Uterus (tissue), 2 donors: ENCODE data around the gene CTIF.

Experiments
- CTCF ChIP-seq, 4 experiments: fragments of 200-600 bp in 2 of 4; fragments of 450-650 bp in 2 of 4; sonication (generic) in 2 of 4; IDR thresholded peaks; one replicate each; pipeline ENCODE4 v1.5.1; 2016 to 2019; ENCODE audit warnings: antibody characterized with exemption in 4 of 4, mild to moderate bottlenecking in 2 of 4, moderate library complexity in 1 of 4
- POLR2A ChIP-seq, 2 donors: fragments of 450-650 bp; IDR thresholded peaks; one replicate each; pipeline ENCODE4 v1.6.1; 2016; ENCODE audit warnings: antibody characterized with exemption in 2 of 2, mild to moderate bottlenecking in 1 of 2, moderate library complexity in 1 of 2

GRCh38 chr18:48682768-48683167, 143.9 kb downstream of the CTIF start:
- TF ChIP-seq POLR2A (IDR thresholded peaks at IDR 0.05) (no peak), CTCF (IDR thresholded peaks at IDR 0.05) (no peak)
